B cell (primary cell): Measurements from ENCODE around the gene MAZ.

Experiments
- EZH2 ChIP-seq: IDR thresholded peaks from 2 replicates; pipeline ENCODE4 v1.6.1; 2012; ENCODE audit warnings: borderline replicate concordance, low read depth, mild to moderate bottlenecking, moderate library complexity, low read length; ENCODE audit not compliant: insufficient read depth, poor library complexity, severe bottlenecking
- TF ChIP-seq, protein P1 (sequence below): fragments of 200-600 bp; IDR thresholded peaks from one replicate; pipeline ENCODE4 v1.8.0; 2022; ENCODE audit warnings: antibody characterized with exemption, mild to moderate bottlenecking

DNA sequence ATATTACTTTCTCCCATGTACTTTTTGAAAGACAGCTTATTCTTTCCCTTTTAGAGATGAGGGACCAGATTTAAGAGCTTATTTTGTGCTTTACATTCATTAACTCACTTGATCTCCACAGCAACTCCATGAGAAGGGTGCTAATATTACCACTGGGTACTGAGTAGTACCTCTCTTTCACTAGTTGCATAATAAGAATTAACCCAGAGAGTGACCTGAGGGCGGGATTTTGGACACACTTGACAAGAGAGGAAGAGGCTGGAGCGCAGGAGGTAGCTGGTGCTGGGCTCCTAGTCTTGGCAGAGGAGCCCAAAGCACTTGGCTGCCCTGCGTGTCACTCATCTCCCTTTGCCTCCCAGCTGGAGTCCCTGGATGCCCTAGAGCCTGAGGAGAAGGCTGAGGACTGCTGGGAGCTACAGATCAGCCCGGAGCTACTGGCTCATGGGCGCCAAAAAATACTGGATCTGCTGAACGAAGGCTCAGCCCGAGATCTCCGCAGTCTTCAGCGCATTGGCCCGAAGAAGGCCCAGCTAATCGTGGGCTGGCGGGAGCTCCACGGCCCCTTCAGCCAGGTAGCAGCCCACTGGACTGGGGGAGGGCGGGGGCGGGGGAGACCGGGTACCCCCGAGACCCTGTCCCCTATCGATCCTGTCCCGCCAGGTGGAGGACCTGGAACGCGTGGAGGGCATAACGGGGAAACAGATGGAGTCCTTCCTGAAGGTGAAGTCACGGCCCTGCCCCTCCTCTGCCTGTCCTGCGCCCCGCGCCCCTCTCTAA is 1.7 kb upstream of the MAZ start:
- TF ChIP-seq, protein P1, sequence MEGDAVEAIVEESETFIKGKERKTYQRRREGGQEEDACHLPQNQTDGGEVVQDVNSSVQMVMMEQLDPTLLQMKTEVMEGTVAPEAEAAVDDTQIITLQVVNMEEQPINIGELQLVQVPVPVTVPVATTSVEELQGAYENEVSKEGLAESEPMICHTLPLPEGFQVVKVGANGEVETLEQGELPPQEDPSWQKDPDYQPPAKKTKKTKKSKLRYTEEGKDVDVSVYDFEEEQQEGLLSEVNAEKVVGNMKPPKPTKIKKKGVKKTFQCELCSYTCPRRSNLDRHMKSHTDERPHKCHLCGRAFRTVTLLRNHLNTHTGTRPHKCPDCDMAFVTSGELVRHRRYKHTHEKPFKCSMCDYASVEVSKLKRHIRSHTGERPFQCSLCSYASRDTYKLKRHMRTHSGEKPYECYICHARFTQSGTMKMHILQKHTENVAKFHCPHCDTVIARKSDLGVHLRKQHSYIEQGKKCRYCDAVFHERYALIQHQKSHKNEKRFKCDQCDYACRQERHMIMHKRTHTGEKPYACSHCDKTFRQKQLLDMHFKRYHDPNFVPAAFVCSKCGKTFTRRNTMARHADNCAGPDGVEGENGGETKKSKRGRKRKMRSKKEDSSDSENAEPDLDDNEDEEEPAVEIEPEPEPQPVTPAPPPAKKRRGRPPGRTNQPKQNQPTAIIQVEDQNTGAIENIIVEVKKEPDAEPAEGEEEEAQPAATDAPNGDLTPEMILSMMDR, result no peak
- no peak for TF ChIP-seq EZH2
